HG03460 (cell line): ENCODE results near the gene CEBPE.

Experiments
- ATAC-seq: cut with Tn5 transposase; IDR thresholded peaks from one replicate; pipeline ENCODE4 v1.9.1; 2021; ENCODE audit not compliant: unreplicated experiment

The CEBPE gene

GRCh38 chr14:23104591-23105347 is 14.3 kb downstream of the CEBPE start, which contains the start of gene CIROP:
TSS of gene CIROP (minus strand) at chr14:23104989. CDS start at chr14:23104920, 69 bp downstream.
- no peak for ATAC-seq

- ATAC-seq, result no peak
Observed at GRCh38 chr14:23104070-23104590, 14.9 kb downstream of the CEBPE start.

GRCh38 chr14:23103581-23103980 is 15.5 kb downstream of the CEBPE start:
- ATAC-seq, result no peak

- no peak for ATAC-seq
Observed at GRCh38 chr14:23102801-23103200, 16.3 kb downstream of the CEBPE start.

GRCh38 chr14:23101986-23102625 is 16.9 kb downstream of the CEBPE start:
- no peak for ATAC-seq

- no peak for ATAC-seq
Observed at GRCh38 chr14:23101213-23101970, 17.7 kb downstream of the CEBPE start.

- ATAC-seq, result no peak
Observed at GRCh38 chr14:23099212-23099861, 19.7 kb downstream of the CEBPE start.

GRCh38 chr14:23097786-23098185 is 21.3 kb downstream of the CEBPE start:
- no peak for ATAC-seq

- ATAC-seq, result peak; percentile 91
Observed at GRCh38 chr14:23095196-23096108, 23.6 kb downstream of the CEBPE start, which contains the start of gene C14orf119. TSS of gene C14orf119 (plus strand) at chr14:23095505. CDS start at chr14:23097659, 2,154 bp downstream.

GRCh38 chr14:23094666-23095195 is 24.3 kb downstream of the CEBPE start, which contains the start of gene ACIN1:
TSS of gene ACIN1 (minus strand) at chr14:23095136. CDS start at chr14:23095112, 24 bp downstream.
- peak; percentile 28 for ATAC-seq

GRCh38 chr14:23093991-23094665 is 24.9 kb downstream of the CEBPE start:
- ATAC-seq, result no peak

- ATAC-seq, result no peak
Observed at GRCh38 chr14:23093526-23093925, 25.5 kb downstream of the CEBPE start.

- no peak for ATAC-seq
Observed at GRCh38 chr14:23093104-23093503, 26.0 kb downstream of the CEBPE start.

- no peak for ATAC-seq
Observed at GRCh38 chr14:23091294-23092225, 27.5 kb downstream of the CEBPE start.

GRCh38 chr14:23090254-23090636 is 28.8 kb downstream of the CEBPE start:
- ATAC-seq, result no peak

GRCh38 chr14:23089498-23090253 is 29.4 kb downstream of the CEBPE start:
- no peak for ATAC-seq

GRCh38 chr14:23086565-23086964 is 32.5 kb downstream of the CEBPE start:
- ATAC-seq, result no peak
